OCI-M1 (cell line): ENCODE data around the gene FAM168A.

Source experiments
- DNase-seq: peaks from one replicate; lab custom pipeline; 2025; lab: John Stamatoyannopoulos, UW

Gene FAM168A

GRCh38 chr11:73555615-73556014, 42.3 kb downstream of the FAM168A start:
- no peak for DNase-seq

GRCh38 chr11:73554671-73555320, 43.1 kb downstream of the FAM168A start:
- no peak for DNase-seq

- DNase-seq, result no peak
These were observed 44.6 kb downstream of the FAM168A start for GRCh38 chr11:73553266-73553665.

GRCh38 chr11:73551677-73552076, 46.2 kb downstream of the FAM168A start:
- peak; percentile 62 for DNase-seq

- no peak for DNase-seq
These were observed 48.5 kb downstream of the FAM168A start for GRCh38 chr11:73549376-73549775.

GRCh38 chr11:73547706-73548595, 50.0 kb downstream of the FAM168A start:
- no peak for DNase-seq

GRCh38 chr11:73542175-73542574, 55.7 kb downstream of the FAM168A start:
- DNase-seq, result peak; percentile 86

GRCh38 chr11:73539506-73540084, 58.3 kb downstream of the FAM168A start:
- DNase-seq, result no peak

GRCh38 chr11:73538381-73538872, 59.5 kb downstream of the FAM168A start:
- peak; percentile 93 for DNase-seq

- no peak for DNase-seq
These were observed 59.9 kb downstream of the FAM168A start for GRCh38 chr11:73537969-73538368.

GRCh38 chr11:73536961-73537360, 61.0 kb downstream of the FAM168A start:
- DNase-seq, result no peak

GRCh38 chr11:73532310-73532709, 65.6 kb downstream of the FAM168A start:
- DNase-seq, result no peak

GRCh38 chr11:73531386-73531785, 66.5 kb downstream of the FAM168A start:
- DNase-seq, result no peak

- peak; percentile 90 for DNase-seq
These were observed 67.8 kb downstream of the FAM168A start for GRCh38 chr11:73530109-73530508.

GRCh38 chr11:73529204-73529530, 68.7 kb downstream of the FAM168A start:
- no peak for DNase-seq

GRCh38 chr11:73528483-73529203, 69.3 kb downstream of the FAM168A start:
- peak; percentile 90 for DNase-seq

GRCh38 chr11:73528013-73528412, 69.9 kb downstream of the FAM168A start:
- DNase-seq, result no peak

GRCh38 chr11:73525611-73526010, 72.3 kb downstream of the FAM168A start:
- DNase-seq, result no peak

GRCh38 chr11:73524774-73525173, 73.1 kb downstream of the FAM168A start:
- DNase-seq, result no peak

GRCh38 chr11:73521621-73522020, 76.3 kb downstream of the FAM168A start:
- DNase-seq, result peak; percentile 58

GRCh38 chr11:73520353-73521061, 77.4 kb downstream of the FAM168A start:
- DNase-seq, result no peak

- DNase-seq, result no peak
These were observed 78.6 kb downstream of the FAM168A start for GRCh38 chr11:73519266-73519665.
